Activated CD8-positive, alpha-beta memory T cell treated with anti-CD3 and anti-CD28 coated beads, Interleukin-2, amount 50 U/mL, for 24 hours (primary cell): ENCODE results near the gene TMEM11.
"Not testable (repeated sequence)": the region's sequence is repeated elsewhere in the genome, so short reads cannot be mapped to it uniquely, and the experiment has no call there.

Source experiments
- DNase-seq: peaks from one replicate; pipeline ENCODE4 v3.0.0-alpha.2; 2020; ENCODE audit errors: extremely low read depth

The TMEM11 gene

GRCh38 chr17:21212826-21213637 is 929 bp downstream of the TMEM11 start:
- DNase-seq = no peak

GRCh38 chr17:21211825-21212479 is 2.0 kb downstream of the TMEM11 start:
- DNase-seq = no peak

- no peak for DNase-seq
These were observed 3.4 kb downstream of the TMEM11 start for GRCh38 chr17:21210411-21211076.

GRCh38 chr17:21209511-21210175 is 4.3 kb downstream of the TMEM11 start:
- DNase-seq = no peak

- DNase-seq = no peak
These were observed 5.6 kb downstream of the TMEM11 start for GRCh38 chr17:21208352-21208751.

GRCh38 chr17:21204935-21205334 is 9.0 kb downstream of the TMEM11 start:
- no peak for DNase-seq

- DNase-seq = no peak
These were observed 11.4 kb downstream of the TMEM11 start for GRCh38 chr17:21202512-21202911.

- no peak for DNase-seq
These were observed 12.1 kb downstream of the TMEM11 start for GRCh38 chr17:21201874-21202273.

- no peak for DNase-seq
These were observed 12.7 kb downstream of the TMEM11 start for GRCh38 chr17:21201298-21201595.

- no peak for DNase-seq
These were observed 13.2 kb downstream of the TMEM11 start for GRCh38 chr17:21200590-21201297.

GRCh38 chr17:21199856-21200255 is 14.1 kb downstream of the TMEM11 start:
- DNase-seq = no peak

- DNase-seq = no peak
These were observed 14.7 kb downstream of the TMEM11 start for GRCh38 chr17:21199311-21199710.

- no peak for DNase-seq
These were observed 15.6 kb downstream of the TMEM11 start for GRCh38 chr17:21198411-21198810.

GRCh38 chr17:21196126-21196525 is 17.8 kb downstream of the TMEM11 start:
- DNase-seq = no peak

GRCh38 chr17:21194703-21195102 is 19.3 kb downstream of the TMEM11 start:
- no peak for DNase-seq

GRCh38 chr17:21194226-21194625 is 19.7 kb downstream of the TMEM11 start:
- DNase-seq = no peak

- DNase-seq = no peak
These were observed 20.9 kb downstream of the TMEM11 start for GRCh38 chr17:21193031-21193430.

- DNase-seq = not testable (repeated sequence)
These were observed 21.5 kb downstream of the TMEM11 start for GRCh38 chr17:21192414-21192813.

GRCh38 chr17:21191698-21192097 is 22.3 kb downstream of the TMEM11 start:
- no peak for DNase-seq

- no peak for DNase-seq
These were observed 23.9 kb downstream of the TMEM11 start for GRCh38 chr17:21190078-21190477.

- no peak for DNase-seq
These were observed 24.6 kb downstream of the TMEM11 start for GRCh38 chr17:21189361-21189760.
